Inferior parietal cortex (tissue), 1 donor: Measurements from ENCODE around the gene IFIT2.

ENCODE experiments used
- DNase-seq: peaks from one replicate; pipeline ENCODE4 v3.0.0-alpha.2; 2016; ENCODE audit errors: extremely low spot score

The IFIT2 gene

DNA sequence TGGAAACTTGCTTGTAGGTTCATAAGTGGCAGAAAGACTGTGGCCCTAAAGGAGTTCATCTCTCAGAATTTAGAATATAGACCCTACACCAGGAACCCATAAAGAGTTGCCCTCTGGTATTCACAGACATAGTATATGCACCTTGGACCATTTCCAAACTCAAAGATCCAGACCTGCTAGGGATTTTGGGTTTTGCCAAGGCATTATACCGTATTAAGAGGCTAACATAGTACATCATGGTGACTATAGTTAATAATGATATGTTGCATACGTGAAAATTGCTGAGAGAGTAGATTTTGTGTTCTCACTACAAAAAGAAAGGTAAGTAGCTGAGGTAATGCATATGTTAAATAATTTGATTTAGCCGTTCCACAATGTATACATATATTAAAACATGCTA is 39.8 kb downstream of the IFIT2 start:
- no peak for DNase-seq

GRCh38 chr10:89342206-89342958 is 40.5 kb downstream of the IFIT2 start:
- peak; percentile 96 for DNase-seq

DNA sequence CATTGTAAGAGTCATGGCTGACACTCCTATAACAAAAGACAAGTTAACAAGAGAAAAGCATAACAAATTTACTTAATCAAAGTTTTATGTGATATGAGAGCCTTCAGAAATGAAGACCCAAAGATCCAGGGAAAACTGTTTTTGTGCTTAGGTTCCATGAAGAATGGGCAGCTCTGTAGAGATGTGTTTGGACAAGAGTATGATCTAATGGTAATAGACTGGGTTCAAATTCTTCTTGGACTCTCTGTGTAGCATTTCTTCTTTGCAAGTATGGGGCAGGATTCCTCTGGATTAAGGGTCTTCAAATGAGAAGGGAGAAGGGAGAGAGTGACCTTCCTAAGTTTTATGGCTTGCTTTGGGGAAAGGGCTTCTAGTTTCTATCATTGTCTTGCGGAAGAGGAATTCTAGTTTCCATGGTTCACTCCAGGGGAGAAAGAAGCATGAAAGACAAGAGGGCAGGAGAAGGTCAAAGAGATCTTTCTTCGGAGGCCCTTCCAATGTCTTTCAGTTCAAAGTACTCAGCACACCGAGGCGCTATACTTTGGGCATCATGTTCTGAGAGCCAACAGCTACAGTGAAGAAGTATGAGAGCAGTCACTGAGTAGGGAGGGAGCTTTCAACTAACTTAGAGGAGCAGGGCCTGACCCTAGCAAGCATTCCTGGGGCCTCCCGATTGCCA is 41.4 kb downstream of the IFIT2 start:
- DNase-seq: no peak

DNA sequence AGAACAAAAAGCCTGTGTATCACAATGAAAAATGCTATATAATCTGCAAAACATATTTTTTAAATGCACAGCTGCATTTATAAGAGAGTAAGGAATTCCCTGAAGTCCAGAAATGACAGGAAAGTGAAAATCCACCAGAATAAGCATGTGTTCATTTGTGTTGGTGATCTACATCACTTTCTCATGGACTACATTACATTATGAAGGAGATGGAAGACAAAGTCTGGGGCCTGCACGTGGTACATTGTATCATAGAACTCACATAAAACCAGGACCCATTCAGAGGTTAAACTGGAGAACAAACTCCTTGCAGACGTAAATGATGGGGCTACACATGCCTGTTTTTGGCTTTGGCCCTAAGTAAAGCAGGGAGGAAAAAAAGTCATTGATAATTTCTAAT is 42.3 kb downstream of the IFIT2 start:
- DNase-seq: no peak

GRCh38 chr10:89345367-89346000 is 43.6 kb downstream of the IFIT2 start:
- DNase-seq: no peak

DNA sequence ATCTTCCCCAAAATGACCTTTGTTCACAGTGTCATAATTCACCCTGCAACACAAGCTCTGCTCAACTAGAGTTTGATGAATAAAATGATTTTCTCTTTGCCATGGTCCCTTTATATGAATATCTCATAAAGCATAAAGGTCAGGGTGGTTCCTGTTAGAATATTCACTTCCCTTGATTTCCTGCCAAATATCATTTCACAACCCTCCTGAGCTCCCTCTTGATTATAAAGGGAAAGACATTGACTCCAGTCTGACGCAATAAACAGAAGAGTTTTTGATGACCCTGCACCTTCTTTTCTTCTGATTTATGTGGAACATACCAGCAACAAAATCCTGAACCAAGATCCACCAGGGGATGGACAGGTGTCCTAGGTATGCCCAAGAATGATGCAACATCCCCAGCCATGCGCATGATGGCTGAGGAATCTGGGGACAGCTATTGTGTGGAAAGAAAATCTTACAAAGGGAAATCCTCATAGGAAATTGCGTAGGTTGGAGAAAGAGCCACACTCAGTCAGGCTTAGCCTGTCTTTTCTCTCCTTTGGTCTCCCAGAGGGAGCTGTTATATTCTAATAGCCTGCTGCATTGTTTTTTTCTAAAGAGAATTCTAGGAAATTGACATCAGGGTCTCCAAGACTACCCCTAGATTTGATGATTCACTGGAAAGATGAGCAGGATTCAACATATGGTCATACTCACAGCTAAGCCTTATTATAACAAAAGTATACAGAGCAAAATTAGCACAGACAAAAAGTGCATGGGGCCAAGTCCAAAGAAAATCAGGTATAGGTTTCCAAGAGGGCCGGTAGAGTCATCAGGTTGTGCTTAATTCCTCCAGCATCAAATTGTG is 44.8 kb downstream of the IFIT2 start:
- no peak for DNase-seq

DNA sequence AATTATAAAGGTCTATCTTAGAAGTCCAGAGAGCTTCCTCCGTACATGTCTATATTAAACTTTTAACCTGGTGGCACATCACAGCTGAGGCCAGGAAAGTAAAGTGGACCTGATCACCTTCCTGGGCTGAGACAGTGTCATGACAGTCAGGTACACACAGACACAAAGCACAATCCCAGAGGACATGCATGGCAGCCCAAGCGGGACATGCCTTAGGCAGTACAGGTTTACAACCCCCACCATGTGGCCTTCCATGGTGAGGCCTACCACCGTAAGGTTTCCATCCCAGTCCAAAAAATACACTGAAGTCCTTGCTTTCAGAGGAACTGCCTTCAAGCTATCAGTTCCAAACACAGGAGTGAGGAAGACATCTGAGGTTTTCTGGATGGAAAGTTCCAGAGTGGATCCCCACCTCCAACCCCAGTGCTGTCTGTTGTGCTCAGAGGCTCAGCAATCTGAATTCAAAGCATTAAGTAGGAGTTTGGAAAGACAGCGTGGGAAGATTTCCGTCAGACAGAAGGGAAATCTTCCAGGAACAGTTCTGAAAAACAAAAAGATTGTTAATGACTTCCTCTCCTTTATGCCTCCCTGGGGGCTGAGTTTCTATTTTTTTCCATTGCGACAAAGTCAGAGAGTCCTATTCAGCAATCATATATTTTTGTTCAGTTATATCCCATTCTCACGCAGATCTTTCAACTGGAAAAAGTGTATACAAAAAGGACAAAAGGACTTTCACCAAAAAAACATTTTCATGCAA is 46.0 kb downstream of the IFIT2 start:
- peak; percentile 43 for DNase-seq

- no peak for DNase-seq
Observed at GRCh38 chr10:89348481-89348880, 46.6 kb downstream of the IFIT2 start.

GRCh38 chr10:89348975-89349374 is 47.1 kb downstream of the IFIT2 start:
- no peak for DNase-seq

- peak; percentile 26 for DNase-seq
Observed at GRCh38 chr10:89350631-89351315, 48.9 kb downstream of the IFIT2 start.

- peak; percentile 30 for DNase-seq
Observed at GRCh38 chr10:89351412-89351779, 49.5 kb downstream of the IFIT2 start.

DNA sequence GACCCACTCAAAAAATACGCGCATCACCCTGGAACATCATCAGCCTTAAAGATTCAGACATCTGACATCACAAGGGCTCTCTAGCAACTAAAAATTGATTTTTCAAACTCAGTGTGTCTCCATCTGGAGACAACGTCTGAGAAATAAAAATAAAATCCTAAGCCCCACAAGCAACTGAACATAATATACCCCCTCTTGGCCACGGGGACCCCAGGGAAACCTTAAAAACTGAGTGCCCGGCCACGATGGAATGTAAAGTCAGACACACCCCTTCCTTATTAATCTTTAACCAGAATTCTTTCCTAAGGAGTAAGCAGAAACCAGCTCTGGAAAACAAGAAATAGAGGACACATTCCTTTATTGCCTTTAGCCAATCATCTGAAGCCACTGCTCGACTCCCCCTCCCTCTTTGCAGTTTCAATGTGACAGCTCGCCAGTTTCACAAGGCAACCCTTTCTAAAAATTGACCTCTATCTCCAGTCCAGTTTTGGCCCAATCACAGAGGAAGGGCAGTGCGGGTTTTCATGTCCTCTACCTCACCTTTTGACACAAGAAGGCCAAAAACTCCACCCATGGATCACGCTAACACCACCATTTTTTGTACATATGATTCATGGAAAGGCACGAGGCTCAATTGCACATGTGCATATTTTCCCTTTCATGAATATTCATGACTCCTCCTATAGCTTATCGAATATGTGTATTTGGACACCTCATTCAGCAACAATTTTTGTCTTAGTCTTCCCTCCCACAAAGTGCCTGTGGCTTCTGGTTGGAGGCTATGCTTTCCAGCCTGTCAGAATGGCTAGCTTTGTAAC is 50.1 kb downstream of the IFIT2 start:
- DNase-seq: peak; percentile 10

GRCh38 chr10:89352802-89353201 is 51.0 kb downstream of the IFIT2 start:
- no peak for DNase-seq

DNA sequence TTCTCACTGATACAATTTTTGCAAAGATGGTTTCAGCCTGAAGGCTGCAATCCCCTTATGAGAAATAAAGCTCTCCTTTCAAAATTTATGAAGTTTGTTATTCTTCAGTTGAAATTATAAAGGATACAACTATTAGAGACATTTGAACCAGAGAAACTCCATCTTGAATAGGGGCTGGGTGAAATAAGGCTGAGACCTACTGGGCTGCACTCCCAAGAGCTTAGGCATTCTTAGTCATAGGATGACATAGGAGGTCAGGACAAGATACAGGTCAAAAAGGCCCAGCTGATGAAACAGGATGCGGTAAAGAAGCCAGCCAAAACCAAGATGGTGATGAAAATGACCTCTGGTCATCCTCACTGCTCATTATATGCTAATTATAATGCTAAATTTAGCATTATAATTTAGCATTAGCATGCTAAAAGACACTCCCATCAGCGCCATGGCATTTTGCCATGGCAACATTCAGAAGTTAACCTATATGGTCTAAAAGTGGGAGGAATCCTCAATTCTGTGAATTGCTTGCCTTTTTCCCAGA is 53.6 kb downstream of the IFIT2 start:
- DNase-seq: no peak

DNA sequence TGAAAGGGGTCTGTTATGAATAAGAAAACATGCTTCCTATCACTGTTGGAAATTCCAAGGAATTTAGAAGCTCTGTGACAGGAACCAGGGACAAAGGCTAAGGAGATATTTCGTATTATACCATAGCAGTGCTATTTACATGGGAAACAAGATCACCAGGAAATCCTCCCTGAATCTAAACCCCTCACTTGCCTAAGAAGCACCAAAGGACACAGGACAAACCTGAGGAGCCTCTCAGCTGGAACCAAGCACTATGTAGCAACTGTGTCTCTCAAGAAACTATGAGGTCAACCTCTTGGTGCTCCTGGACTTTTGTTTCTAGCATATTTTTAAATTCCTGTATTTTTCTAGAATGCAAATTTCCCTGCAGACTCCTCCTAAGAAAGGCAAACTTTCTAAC is 55.2 kb downstream of the IFIT2 start:
- DNase-seq: no peak

- no peak for DNase-seq
Observed at GRCh38 chr10:89357975-89358374, 56.1 kb downstream of the IFIT2 start.
